ENCODE data around the gene ITGA7. TPM values are rescaled to one million over a fixed set of nuclear protein-coding genes. Genes with fewer than 3 reads are reported as not detected.

Gene ITGA7
- total RNA-seq, 1 experiment from 2014 or later = 2.1 TPM

DNA sequence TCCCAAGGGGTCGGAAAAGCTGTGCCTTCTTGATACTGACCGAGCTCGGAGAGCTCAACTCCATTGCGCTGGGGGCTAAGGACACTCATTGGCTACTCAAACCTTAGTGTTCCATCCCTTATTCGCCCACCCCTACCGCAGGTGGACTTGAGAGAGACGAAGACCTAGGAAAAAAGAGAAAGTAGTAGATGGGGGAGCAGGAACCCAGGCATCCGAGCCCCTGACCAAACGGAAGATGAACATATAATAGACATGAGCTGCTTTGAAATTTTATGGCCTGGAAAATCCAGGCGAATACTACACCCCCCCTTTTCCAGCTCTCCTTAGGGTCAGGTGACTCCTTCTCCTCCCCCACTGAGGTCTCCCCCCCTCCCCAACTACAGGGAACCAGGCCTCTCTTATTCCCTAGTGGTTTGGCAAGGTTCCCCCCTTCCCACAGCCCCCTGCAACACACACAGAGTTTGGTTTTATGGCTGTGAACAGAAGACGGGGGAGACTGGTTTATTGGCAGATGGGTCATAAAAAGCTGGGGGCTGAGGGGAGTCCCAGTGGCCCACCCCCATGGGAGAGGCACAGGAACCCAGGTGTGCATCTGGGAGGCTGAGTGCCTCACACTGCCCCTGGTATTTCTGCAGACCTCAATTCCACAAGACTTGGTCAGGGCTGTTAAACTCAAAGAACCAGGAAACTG lies 36.8 kb upstream of the ITGA7 start:
- Mint-ChIP-seq H3K4me1 (ENCODE audit: insufficient read depth, unreplicated experiment) (peaks cover 23% of the 10 kb centered on the region), H3K36me3 (ENCODE audit: insufficient read depth, unreplicated experiment) (peaks cover 12% of the 10 kb centered on the region), H3K4me3 (ENCODE audit: unreplicated experiment) (peak overlapping the region; percentile 77), H3K27me3 (ENCODE audit: insufficient read depth, unreplicated experiment) (peaks cover 17% of the 10 kb centered on the region), H3K27ac (ENCODE audit: low read depth, unreplicated experiment) (no peak overlapping the region), H3K9me3 (ENCODE audit: unreplicated experiment) (no peaks in the 10 kb centered on the region)
- BruUV-seq (replicated peaks) = no TSS peak
- TF ChIP-seq, protein P1, sequence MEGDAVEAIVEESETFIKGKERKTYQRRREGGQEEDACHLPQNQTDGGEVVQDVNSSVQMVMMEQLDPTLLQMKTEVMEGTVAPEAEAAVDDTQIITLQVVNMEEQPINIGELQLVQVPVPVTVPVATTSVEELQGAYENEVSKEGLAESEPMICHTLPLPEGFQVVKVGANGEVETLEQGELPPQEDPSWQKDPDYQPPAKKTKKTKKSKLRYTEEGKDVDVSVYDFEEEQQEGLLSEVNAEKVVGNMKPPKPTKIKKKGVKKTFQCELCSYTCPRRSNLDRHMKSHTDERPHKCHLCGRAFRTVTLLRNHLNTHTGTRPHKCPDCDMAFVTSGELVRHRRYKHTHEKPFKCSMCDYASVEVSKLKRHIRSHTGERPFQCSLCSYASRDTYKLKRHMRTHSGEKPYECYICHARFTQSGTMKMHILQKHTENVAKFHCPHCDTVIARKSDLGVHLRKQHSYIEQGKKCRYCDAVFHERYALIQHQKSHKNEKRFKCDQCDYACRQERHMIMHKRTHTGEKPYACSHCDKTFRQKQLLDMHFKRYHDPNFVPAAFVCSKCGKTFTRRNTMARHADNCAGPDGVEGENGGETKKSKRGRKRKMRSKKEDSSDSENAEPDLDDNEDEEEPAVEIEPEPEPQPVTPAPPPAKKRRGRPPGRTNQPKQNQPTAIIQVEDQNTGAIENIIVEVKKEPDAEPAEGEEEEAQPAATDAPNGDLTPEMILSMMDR (IDR thresholded peaks at IDR 0.05; ENCODE audit: unreplicated experiment) = no peak
- ChIA-PET POLR2A (interaction anchor here (0.7 to 2.0 kb wide), 5 partner anchors 10 to 186 kb away, joined by 3 to 7 read pairs (median 4); partner anchors contain the start of genes CD63 and DNAJC14), CTCF (interaction anchor here (0.5 to 2.6 kb wide), 8 partner anchors 9 to 788 kb away, joined by 3 to 6 read pairs (median 4); no protein-coding TSS in a partner anchor)
- intact Hi-C loops (cut with micrococcal nuclease) = no loop called here
- DNase-seq (ENCODE audit: unreplicated experiment) = no peak

DNA sequence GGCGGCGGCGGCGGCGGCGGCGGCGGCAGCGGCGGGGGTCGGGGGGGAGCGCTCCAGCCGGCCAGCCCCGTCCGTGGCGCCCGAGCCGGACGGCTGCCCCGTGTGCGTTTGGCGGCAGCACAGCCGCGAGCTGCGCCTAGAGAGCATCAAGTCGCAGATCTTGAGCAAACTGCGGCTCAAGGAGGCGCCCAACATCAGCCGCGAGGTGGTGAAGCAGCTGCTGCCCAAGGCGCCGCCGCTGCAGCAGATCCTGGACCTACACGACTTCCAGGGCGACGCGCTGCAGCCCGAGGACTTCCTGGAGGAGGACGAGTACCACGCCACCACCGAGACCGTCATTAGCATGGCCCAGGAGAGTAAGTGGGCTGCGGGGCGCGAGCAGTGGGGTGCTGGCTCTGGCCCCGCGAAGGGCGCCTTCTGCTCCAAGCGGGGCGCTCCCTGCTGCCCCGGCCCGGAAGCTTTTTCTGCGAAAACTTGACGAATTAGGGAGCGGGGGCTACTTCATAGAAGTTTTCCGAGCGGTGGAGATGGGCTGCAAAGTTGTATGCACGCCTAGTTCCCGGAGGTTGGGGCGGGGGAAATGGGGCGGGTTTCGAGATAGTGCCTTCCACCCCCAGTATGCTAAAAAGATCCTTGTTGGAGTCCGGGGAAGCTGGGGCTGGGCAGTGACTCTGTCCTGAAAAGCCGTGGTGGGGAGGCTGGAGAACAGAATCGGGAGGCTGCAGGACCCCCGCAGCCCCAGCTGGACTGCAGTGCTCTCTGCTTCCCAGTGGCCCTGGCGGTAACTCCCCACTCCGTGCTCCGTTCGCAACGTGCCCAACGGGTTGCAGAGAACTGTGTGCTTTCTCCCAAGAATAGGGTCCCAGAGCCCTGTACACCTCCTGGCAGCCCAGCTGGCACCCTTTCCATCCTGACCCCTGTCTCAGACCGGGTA lies 36.0 kb upstream of the ITGA7 start:
- ChIA-PET CTCF (interaction anchor here (0.5 to 1.8 kb wide), 9 partner anchors 9 to 287 kb away, joined by 3 to 5 read pairs (median 5); no protein-coding TSS in a partner anchor), POLR2A (interaction anchor here (0.7 to 2.0 kb wide), 11 partner anchors 10 to 244 kb away, joined by 3 to 7 read pairs (median 4); partner anchors contain the start of genes CD63, DNAJC14 and RAB5B)
- DNase-seq (ENCODE audit: unreplicated experiment) = peak; percentile 63
- H3K9me3 Mint-ChIP-seq (ENCODE audit: unreplicated experiment) = no peaks in the 10 kb centered on the region
- no peak overlapping the region for H3K27ac Mint-ChIP-seq (ENCODE audit: low read depth, unreplicated experiment)
- H3K27me3 Mint-ChIP-seq (ENCODE audit: insufficient read depth, unreplicated experiment) = peaks cover 17% of the 10 kb centered on the region
- no TSS peak for BruUV-seq (replicated peaks)
- peaks cover 29% of the 10 kb centered on the region for H3K4me1 Mint-ChIP-seq (ENCODE audit: insufficient read depth, unreplicated experiment)
- intact Hi-C loops (cut with micrococcal nuclease) = no loop called here
- H3K4me3 Mint-ChIP-seq (ENCODE audit: unreplicated experiment) = peak overlapping the region; percentile 77
- TF ChIP-seq, protein P1 (IDR thresholded peaks at IDR 0.05; ENCODE audit: unreplicated experiment) = no peak
- peaks cover 6% of the 10 kb centered on the region for H3K36me3 Mint-ChIP-seq (ENCODE audit: insufficient read depth, unreplicated experiment)

DNA sequence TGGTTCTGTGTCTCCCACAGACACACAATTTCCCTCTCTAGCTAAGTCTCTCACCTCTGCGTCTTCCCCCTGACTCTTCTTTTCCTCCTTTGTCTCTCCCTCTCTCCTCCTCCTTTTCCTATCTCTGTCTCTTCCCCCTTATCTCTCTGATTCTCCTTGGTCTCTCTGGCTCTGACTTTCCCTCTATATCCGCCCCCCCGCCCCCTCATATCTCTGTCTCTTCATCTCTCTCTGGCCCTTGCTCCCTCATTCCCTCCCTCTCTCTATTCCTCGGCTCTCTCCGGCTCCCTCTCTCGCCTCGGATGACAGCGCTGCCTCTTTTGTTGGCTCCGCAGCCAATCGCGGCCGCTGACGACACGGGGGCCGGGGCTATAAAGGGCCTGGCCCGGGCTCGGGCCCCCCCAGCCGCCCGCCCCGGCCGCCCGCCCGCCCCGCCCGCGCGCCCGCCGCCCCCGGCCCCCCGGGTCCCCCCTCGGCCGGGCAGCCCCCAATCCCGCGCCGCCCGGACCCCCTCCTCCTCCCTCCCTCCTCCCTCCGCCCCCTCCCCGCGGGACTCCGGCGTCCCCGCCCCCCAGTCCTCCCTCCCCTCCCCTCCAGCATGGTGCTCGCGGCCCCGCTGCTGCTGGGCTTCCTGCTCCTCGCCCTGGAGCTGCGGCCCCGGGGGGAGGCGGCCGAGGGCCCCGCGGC lies 35.2 kb upstream of the ITGA7 start, which contains the start of gene GDF11:
Gene GDF11 (plus strand): TSS at position 404 of the 687 bp plus-strand sequence. CDS start 195 bp downstream, at position 599.
- BruUV-seq (replicated peaks) = no TSS peak
- Mint-ChIP-seq H3K36me3 (ENCODE audit: insufficient read depth, unreplicated experiment) (peaks cover 6% of the 10 kb centered on the region), H3K4me1 (ENCODE audit: insufficient read depth, unreplicated experiment) (peaks cover 36% of the 10 kb centered on the region), H3K4me3 (ENCODE audit: unreplicated experiment) (peak within 1 kb of the TSS; percentile 77), H3K27ac (ENCODE audit: low read depth, unreplicated experiment) (no peak within 1 kb of the TSS), H3K9me3 (ENCODE audit: unreplicated experiment) (no peaks in the 10 kb centered on the region), H3K27me3 (ENCODE audit: insufficient read depth, unreplicated experiment) (peaks cover 17% of the 10 kb centered on the region)
- intact Hi-C loops (cut with micrococcal nuclease) = no loop called here
- CTCF ChIA-PET = interaction anchor here (0.6 to 2.5 kb wide), 5 partner anchors 11 to 288 kb away, joined by 3 to 7 read pairs (median 5); no protein-coding TSS in a partner anchor
- POLR2A ChIA-PET = interaction anchor here (0.7 to 1.9 kb wide), 10 partner anchors 11 to 245 kb away, joined by 3 to 8 read pairs (median 4); partner anchors contain the start of genes CD63 and RAB5B
- TF ChIP-seq, protein P1 (IDR thresholded peaks at IDR 0.05; ENCODE audit: unreplicated experiment) = no peak
- DNase-seq (ENCODE audit: unreplicated experiment) = peak; percentile 66

All from MCF 10A (cell line).